ENCODE data around the gene OR52B4. TPM values are rescaled to one million over a fixed set of nuclear protein-coding genes. Genes with fewer than 3 reads are reported as not detected.
"Not testable (repeated sequence)": the region's sequence is repeated elsewhere in the genome, so short reads cannot be mapped to it uniquely, and the experiment has no call there.

Gene OR52B4
- not detected for total RNA-seq

GRCh38 chr11:4368286-4368685 is at the start of gene OR52B4:
OR52B4 (minus strand) TSS chr11:4368386; CDS start chr11:4368295, 91 bp downstream.
- no peak for ATAC-seq
- Histone ChIP-seq H3K4me3 (no peak within 1 kb of the TSS), H3K4me1 (no peaks in the 10 kb centered on the region), H3K9me3 (no peaks in the 10 kb centered on the region), H3K27ac (no peak within 1 kb of the TSS), H3K36me3 (no peaks in the 10 kb centered on the region), H3K27me3 (no peaks in the 10 kb centered on the region)
- 91 to 100% methylated on average over 4 of the region's 4 CpGs for WGBS, 2 donors (ENCODE audit: low coverage in 1 of 2)
- TF ChIP-seq EP300 (IDR thresholded peaks at IDR 0.05) (no peak), POLR2A (IDR thresholded peaks at IDR 0.05) (no peak), POLR2AphosphoS5 (IDR thresholded peaks at IDR 0.05) (no peak), CTCF (IDR thresholded peaks at IDR 0.05) (no peak)

DNA sequence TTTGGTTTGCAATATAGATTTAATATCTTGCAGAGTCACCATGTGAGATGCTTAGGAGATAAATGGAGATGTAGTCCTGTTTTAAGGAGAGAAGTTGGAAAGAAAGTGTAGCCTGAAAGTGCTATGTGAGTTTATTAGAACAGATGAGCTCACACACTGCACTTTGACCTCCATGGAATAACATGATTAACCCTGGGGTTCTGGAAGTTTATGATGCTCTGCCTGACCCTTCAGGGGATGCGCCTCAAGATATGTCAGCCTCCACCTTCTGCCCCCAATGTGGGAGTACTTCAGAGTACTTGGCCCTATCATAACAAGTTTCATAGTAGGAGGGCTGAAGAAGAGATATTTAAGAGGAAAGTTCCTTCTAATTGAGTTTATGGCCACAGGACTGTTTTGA is 48.6 kb upstream of the OR52B4 start:
- Histone ChIP-seq H3K27me3 (no peaks in the 10 kb centered on the region), H3K27ac (no peak overlapping the region), H3K4me1 (no peaks in the 10 kb centered on the region), H3K4me3 (no peak overlapping the region), H3K36me3 (no peaks in the 10 kb centered on the region), H3K9me3 (no peaks in the 10 kb centered on the region)
- WGBS, 2 donors (ENCODE audit: low coverage in 1 of 2): 25 to 45% methylated on average over 1 of the region's 1 CpG
- ATAC-seq: no peak
- TF ChIP-seq EP300 (IDR thresholded peaks at IDR 0.05): no peak
- TF ChIP-seq POLR2AphosphoS5 (IDR thresholded peaks at IDR 0.05): no peak
- no peak for TF ChIP-seq POLR2A (IDR thresholded peaks at IDR 0.05)
- no peak for TF ChIP-seq CTCF (IDR thresholded peaks at IDR 0.05)

DNA sequence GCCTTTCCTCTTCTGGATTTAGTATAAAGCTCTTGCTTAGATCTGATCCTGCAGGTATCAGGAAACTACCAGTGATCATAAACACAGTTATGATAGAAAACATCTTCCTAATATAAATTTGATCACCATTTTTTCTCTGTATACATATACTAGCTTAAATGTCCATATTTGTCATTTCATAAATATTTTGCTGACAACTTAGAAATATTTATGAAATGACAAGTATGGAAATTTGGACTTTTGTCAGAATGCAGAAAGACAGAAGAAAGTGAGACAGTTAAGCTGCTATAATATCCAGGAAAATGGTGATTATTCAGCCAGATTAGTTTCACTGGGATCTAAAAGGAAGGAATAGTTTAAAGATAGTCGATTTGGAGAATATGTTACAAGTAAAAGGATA is 48.1 kb upstream of the OR52B4 start:
- Histone ChIP-seq H3K4me1 (no peaks in the 10 kb centered on the region), H3K27ac (no peak overlapping the region), H3K27me3 (no peaks in the 10 kb centered on the region), H3K36me3 (no peaks in the 10 kb centered on the region), H3K9me3 (no peaks in the 10 kb centered on the region), H3K4me3 (no peak overlapping the region)
- TF ChIP-seq POLR2A (IDR thresholded peaks at IDR 0.05) (no peak), POLR2AphosphoS5 (IDR thresholded peaks at IDR 0.05) (no peak), CTCF (IDR thresholded peaks at IDR 0.05) (no peak), EP300 (IDR thresholded peaks at IDR 0.05) (no peak)
- no peak for ATAC-seq
- WGBS, 2 donors (ENCODE audit: low coverage in 1 of 2): 27 to 38% methylated on average over 1 of the region's 1 CpG

DNA sequence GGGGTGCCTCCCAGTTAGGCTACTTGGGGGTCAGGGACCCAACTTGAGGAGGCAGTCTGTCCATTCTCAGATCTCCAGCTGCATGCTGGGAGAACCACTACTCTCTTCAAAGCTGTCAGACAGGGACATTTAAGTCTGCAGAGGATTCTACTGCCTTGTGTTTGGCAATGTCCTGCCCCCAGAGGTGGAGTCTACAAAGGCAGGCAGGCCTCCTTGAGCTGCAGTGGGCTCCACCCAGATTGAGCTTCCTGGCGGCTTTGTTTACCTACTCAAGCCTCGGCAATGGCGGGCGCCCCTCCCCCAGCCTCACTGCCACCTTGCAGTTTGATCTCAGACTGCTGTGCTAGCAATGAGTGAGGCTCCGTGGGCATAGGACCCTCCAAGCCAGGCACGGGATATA is 38.0 kb upstream of the OR52B4 start:
- not testable (repeated sequence) for H3K27ac ChIP-seq, H3K4me3 ChIP-seq, H3K27me3 ChIP-seq, H3K4me1 ChIP-seq, ATAC-seq, H3K36me3 ChIP-seq, H3K9me3 ChIP-seq
- WGBS, 2 donors (ENCODE audit: low coverage in 1 of 2): no CpG with 5 or more reads among the region's 6 CpGs

- 16 to 23% methylated on average over 9 to 10 of the region's 11 CpGs for WGBS, 2 donors (ENCODE audit: low coverage in 1 of 2)
- TF ChIP-seq CTCF (IDR thresholded peaks at IDR 0.05): no peak
- Histone ChIP-seq H3K27me3 (no peaks in the 10 kb centered on the region), H3K4me1 (peaks cover 0 to 28% (median 3%) of the 10 kb centered on the region in 3 donors), H3K9me3 (peaks cover 0 to 8% (median 0%) of the 10 kb centered on the region in 3 donors), H3K27ac (peak overlapping the region in 3 of 4 donors; percentile 84 to 87 (median 85)), H3K4me3 (peak overlapping the region; percentile 88 to 99), H3K36me3 (peaks cover 0 to 18% of the 10 kb centered on the region in 2 donors)
- ATAC-seq: no peak
These were observed 25.7 kb upstream of the OR52B4 start for GRCh38 chr11:4393858-4394223.

Data from gastroesophageal sphincter (tissue), 4 donors.